Kidney (tissue), 14 donors: ENCODE results near the gene PROB1. TPM values are rescaled to one million over a fixed set of nuclear protein-coding genes. Genes with fewer than 3 reads are reported as not detected.
"Not testable (repeated sequence)": the region's sequence is repeated elsewhere in the genome, so short reads cannot be mapped to it uniquely, and the experiment has no call there.

Experiments used
- DNase-seq, 5 donors: peaks; one replicate each; pipeline ENCODE4 v3.0.0-alpha.2; 2013 to 2020
- FAIRE-seq: peaks from 2 replicates; lab custom pipeline; 2012; peaks lifted over from hg19 to GRCh38; lab: Jason Lieb, UNC
- H3K27ac ChIP-seq, 2 donors: one replicate each; pipeline ENCODE4 v1.7.0; 2013; ENCODE audit warnings: low read depth in 2 of 2, low read length in 2 of 2, inconsistent platforms in 1 of 2
- H3K27me3 ChIP-seq: one replicate; pipeline ENCODE4 v1.7.1; 2013; ENCODE audit warnings: low read length, inconsistent platforms; ENCODE audit not compliant: control insufficient read depth, insufficient read depth
- H3K36me3 ChIP-seq, 3 donors: one replicate each; pipeline versions ENCODE4 v1.7.0 to v1.7.1; 2013; ENCODE audit warnings: low read length in 3 of 3, control low read depth in 1 of 3, inconsistent platforms in 1 of 3; ENCODE audit not compliant: insufficient read depth in 3 of 3, control insufficient read depth in 2 of 3
- H3K4me1 ChIP-seq, 3 donors: one replicate each; pipeline versions ENCODE4 v1.7.0 to v1.7.1; 2013; ENCODE audit warnings: low read length in 3 of 3, inconsistent platforms in 1 of 3, low read depth in 1 of 3; ENCODE audit not compliant: control insufficient read depth in 2 of 3, insufficient read depth in 2 of 3
- H3K4me3 ChIP-seq, 3 donors: one replicate each; pipeline versions ENCODE4 v1.7.0 to v1.8.1; 2013; ENCODE audit warnings: low read length in 3 of 3, control low read depth in 1 of 3, inconsistent platforms in 1 of 3
- H3K9ac ChIP-seq, 3 donors: one replicate each; pipeline versions ENCODE4 v1.7.0 to v1.7.1; 2013; ENCODE audit warnings: low read length in 3 of 3, control low read depth in 1 of 3, inconsistent platforms in 1 of 3
- H3K9me3 ChIP-seq, 3 donors: one replicate each; pipeline versions ENCODE4 v1.7.0 to v1.7.1; 2013; ENCODE audit warnings: low read length in 3 of 3, control low read depth in 1 of 3, inconsistent platforms in 1 of 3; ENCODE audit not compliant: control insufficient read depth in 2 of 3, insufficient read depth in 1 of 3
- CTCF ChIP-seq: IDR thresholded peaks from 3 replicates; pipeline ENCODE4 v1.5.1; 2012; ENCODE audit warnings: mild to moderate bottlenecking, moderate library complexity, borderline replicate concordance; ENCODE audit not compliant: insufficient read depth; ENCODE audit errors: extremely low read depth
- intact Hi-C: fragments of 100-400 bp; cut with DNase I; formaldehyde crosslinking; loops from one replicate; pipeline ENCODE4 v1.11.1; 2022
- polyA plus RNA-seq: library from polyadenylated mRNA; stranded (reverse); fragments of 350-450 nt; fragmentation: Illumina TruSeq; extraction: RNeasy Lipid Tissue Mini Kit (QIAGEN cat#74804); gene quantifications from one replicate; pipeline ENCODE4 v1.2.3, GENCODE V29; 2014; ENCODE audit warnings: low read depth, low replicate concordance; ENCODE audit not compliant: insufficient read depth
- total RNA-seq: library from RNA; stranded (reverse); fragmentation: NEBNext Ultra II Directional; extraction: Animal tissue kit (Norgen Biotek cat#: 25700); gene quantifications from one replicate; pipeline ENCODE4 v1.2.1, GENCODE V29; 2021
- donor health status: control.
- donor health status: control.
- donor health status: control.
- donor health status: control.
- donor health status: control.
- donor health status: DM: yes; HTN: yes; CAD: no.
- donor health status: Normal renal cell carcinoma (clear cell type).

Gene PROB1
- total and polyA plus RNA-seq, 2 donors from 2014 or later = 1.5 to 3.8 TPM

GRCh38 chr5:139361835-139362429, 33.0 kb downstream of the PROB1 start:
- intact Hi-C loops = no loop called here
- Histone ChIP-seq H3K9me3 (no peaks in the 10 kb centered on the region), H3K9ac (no peak overlapping the region), H3K27ac (no peak overlapping the region), H3K4me1 (no peaks in the 10 kb centered on the region), H3K27me3 (no peaks in the 10 kb centered on the region), H3K36me3 (peaks cover 0 to 27% (median 9%) of the 10 kb centered on the region in 3 donors), H3K4me3 (no peak overlapping the region)
- no peak for FAIRE-seq
- DNase-seq = no peak
- TF ChIP-seq CTCF = no peak

- H3K9ac ChIP-seq = no peak overlapping the region
- no peaks in the 10 kb centered on the region for H3K4me1 ChIP-seq
- H3K36me3 ChIP-seq = peaks cover 0 to 11% (median 6%) of the 10 kb centered on the region in 3 donors
- intact Hi-C loops = no loop called here
- no peak overlapping the region for H3K27ac ChIP-seq
- no peak overlapping the region for H3K4me3 ChIP-seq
- no peak for FAIRE-seq
- H3K27me3 ChIP-seq = no peaks in the 10 kb centered on the region
- TF ChIP-seq CTCF = no peak
- DNase-seq = no peak
- H3K9me3 ChIP-seq = no peaks in the 10 kb centered on the region
Measured at GRCh38 chr5:139360384-139360783, 34.5 kb downstream of the PROB1 start.

- no peak for FAIRE-seq
- Histone ChIP-seq H3K27ac (no peak overlapping the region), H3K4me1 (no peaks in the 10 kb centered on the region), H3K9me3 (no peaks in the 10 kb centered on the region), H3K36me3 (peaks cover 0 to 5% (median 0%) of the 10 kb centered on the region in 3 donors), H3K4me3 (no peak overlapping the region), H3K27me3 (no peaks in the 10 kb centered on the region), H3K9ac (no peak overlapping the region)
- no peak for DNase-seq
- TF ChIP-seq CTCF = no peak
- intact Hi-C loops = no loop called here
Measured at GRCh38 chr5:139358064-139358463, 36.8 kb downstream of the PROB1 start.

- H3K9ac ChIP-seq, FAIRE-seq, H3K4me1 ChIP-seq, intact Hi-C loops, H3K9me3 ChIP-seq, H3K36me3 ChIP-seq, DNase-seq, H3K4me3 ChIP-seq, H3K27me3 ChIP-seq, H3K27ac ChIP-seq: not testable (repeated sequence)
Measured at GRCh38 chr5:139355900-139356299, 39.0 kb downstream of the PROB1 start.
